ENCODE data around the gene MED12. TPM values are rescaled to one million over a fixed set of nuclear protein-coding genes. Genes with fewer than 3 reads are reported as not detected.
A peak's percentile ranks its signal among the peaks of the same experiment; 100 is the strongest.

The MED12 gene
- total RNA-seq, 1 donor from 2014 or later: 123 TPM

GRCh38 chrX:71096760-71097032 lies 21.7 kb upstream of the MED12 start:
- H3K27me3 Mint-ChIP-seq: no peaks in the 10 kb centered on the region
- H3K27ac Mint-ChIP-seq: no peak overlapping the region
- TF ChIP-seq CTCF (IDR thresholded peaks at IDR 0.05; ENCODE audit: unreplicated experiment): no peak
- H3K4me1 Mint-ChIP-seq (ENCODE audit: low read depth): peaks cover 18% of the 10 kb centered on the region
- H3K9me3 Mint-ChIP-seq (ENCODE audit: low read depth): peaks cover 7% of the 10 kb centered on the region
- no peak for DNase-seq (ENCODE audit: low spot score, unreplicated experiment)
- peaks cover 4% of the 10 kb centered on the region for H3K36me3 Mint-ChIP-seq (ENCODE audit: insufficient read depth)
- H3K4me3 Mint-ChIP-seq (ENCODE audit: low read depth): peak overlapping the region; percentile 97

- peak; percentile 41 for TF ChIP-seq CTCF (IDR thresholded peaks at IDR 0.05; ENCODE audit: unreplicated experiment)
- Mint-ChIP-seq H3K27ac (no peak overlapping the region), H3K4me1 (ENCODE audit: low read depth) (peaks cover 25% of the 10 kb centered on the region), H3K36me3 (ENCODE audit: insufficient read depth) (peaks cover 4% of the 10 kb centered on the region), H3K9me3 (ENCODE audit: low read depth) (peaks cover 3% of the 10 kb centered on the region), H3K27me3 (no peaks in the 10 kb centered on the region), H3K4me3 (ENCODE audit: low read depth) (no peak overlapping the region)
- DNase-seq (ENCODE audit: low spot score, unreplicated experiment): no peak
These were observed 20.1 kb upstream of the MED12 start for GRCh38 chrX:71098302-71098701.

GRCh38 chrX:71098951-71099506 lies 19.4 kb upstream of the MED12 start:
- no peak for TF ChIP-seq CTCF (IDR thresholded peaks at IDR 0.05; ENCODE audit: unreplicated experiment)
- Mint-ChIP-seq H3K4me3 (ENCODE audit: low read depth) (no peak overlapping the region), H3K27ac (no peak overlapping the region), H3K4me1 (ENCODE audit: low read depth) (peaks cover 29% of the 10 kb centered on the region), H3K36me3 (ENCODE audit: insufficient read depth) (peaks cover 4% of the 10 kb centered on the region), H3K27me3 (no peaks in the 10 kb centered on the region), H3K9me3 (ENCODE audit: low read depth) (peaks cover 3% of the 10 kb centered on the region)
- DNase-seq (ENCODE audit: low spot score, unreplicated experiment): no peak

- Mint-ChIP-seq H3K4me1 (ENCODE audit: low read depth) (peaks cover 36% of the 10 kb centered on the region), H3K27me3 (no peaks in the 10 kb centered on the region), H3K36me3 (ENCODE audit: insufficient read depth) (peaks cover 4% of the 10 kb centered on the region), H3K27ac (no peak overlapping the region), H3K9me3 (ENCODE audit: low read depth) (peaks cover 3% of the 10 kb centered on the region), H3K4me3 (ENCODE audit: low read depth) (peak overlapping the region; percentile 35)
- TF ChIP-seq CTCF (IDR thresholded peaks at IDR 0.05; ENCODE audit: unreplicated experiment): no peak
- no peak for DNase-seq (ENCODE audit: low spot score, unreplicated experiment)
These were observed 18.7 kb upstream of the MED12 start for GRCh38 chrX:71099736-71100135.

- Mint-ChIP-seq H3K27ac (no peak overlapping the region), H3K36me3 (ENCODE audit: insufficient read depth) (peaks cover 4% of the 10 kb centered on the region), H3K4me3 (ENCODE audit: low read depth) (no peak overlapping the region), H3K27me3 (no peaks in the 10 kb centered on the region), H3K4me1 (ENCODE audit: low read depth) (peaks cover 34% of the 10 kb centered on the region), H3K9me3 (ENCODE audit: low read depth) (peaks cover 1% of the 10 kb centered on the region)
- TF ChIP-seq CTCF (IDR thresholded peaks at IDR 0.05; ENCODE audit: unreplicated experiment): no peak
- no peak for DNase-seq (ENCODE audit: low spot score, unreplicated experiment)
These were observed 17.6 kb upstream of the MED12 start for GRCh38 chrX:71100581-71101505.
